Endothelial cell of umbilical vein (primary cell): ENCODE measurements around the gene IKZF3.

Experiments used
- EZH2 ChIP-seq: IDR thresholded peaks from 2 replicates; pipeline ENCODE4 v1.6.1; 2012; ENCODE audit warnings: borderline replicate concordance, low read depth, mild to moderate bottlenecking, moderate library complexity, low read length, inconsistent platforms; ENCODE audit not compliant: severe bottlenecking
- FOS ChIP-seq: IDR thresholded peaks from 2 replicates; pipeline ENCODE4 v1.6.1; 2011; ENCODE audit warnings: mild to moderate bottlenecking, low read length, moderate library complexity, borderline replicate concordance; ENCODE audit not compliant: insufficient read depth
- GATA2 ChIP-seq: IDR thresholded peaks from 2 replicates; pipeline ENCODE4 v1.7.0; 2011; ENCODE audit warnings: low read depth, mild to moderate bottlenecking, moderate library complexity, mixed read lengths, low read length; ENCODE audit not compliant: insufficient read length, insufficient read depth
- MYC ChIP-seq: IDR thresholded peaks from one replicate; pipeline ENCODE4 v1.6.1; 2011; ENCODE audit warnings: mild to moderate bottlenecking, low read depth, low read length
- POLR2A ChIP-seq: IDR thresholded peaks from 2 replicates; pipeline ENCODE4 v1.6.1; 2012; ENCODE audit warnings: low read depth, mild to moderate bottlenecking, control low read depth, low read length
- POLR2AphosphoS5 ChIP-seq: IDR thresholded peaks from 2 replicates; pipeline ENCODE4 v1.6.1; 2012; ENCODE audit warnings: low read depth, mild to moderate bottlenecking, control low read depth, low read length, moderate library complexity; ENCODE audit not compliant: insufficient read depth
- TF ChIP-seq, protein P1 (sequence below), 2 donors: IDR thresholded peaks; 1 replicate in 1 of 2; 2 replicates in 1 of 2; pipeline ENCODE4 v1.5.1; 2011; ENCODE audit warnings: low read length in 2 of 2, mild to moderate bottlenecking in 2 of 2, moderate library complexity in 2 of 2, control low read depth in 1 of 2, inconsistent platforms in 1 of 2, low read depth in 1 of 2; ENCODE audit not compliant: insufficient read depth in 1 of 2; ENCODE audit errors: extremely low read depth in 1 of 2
- TF ChIP-seq, protein P2 (sequence below): IDR thresholded peaks from 2 replicates; pipeline ENCODE4 v1.6.1; 2011; ENCODE audit not compliant: insufficient read depth, insufficient read length

GRCh38 chr17:39800540-39800939, 63.6 kb downstream of the IKZF3 start:
- TF ChIP-seq POLR2A (no peak), POLR2AphosphoS5 (no peak), MYC (no peak), GATA2 (no peak), EZH2 (no peak), FOS (no peak)
- TF ChIP-seq, protein P1, sequence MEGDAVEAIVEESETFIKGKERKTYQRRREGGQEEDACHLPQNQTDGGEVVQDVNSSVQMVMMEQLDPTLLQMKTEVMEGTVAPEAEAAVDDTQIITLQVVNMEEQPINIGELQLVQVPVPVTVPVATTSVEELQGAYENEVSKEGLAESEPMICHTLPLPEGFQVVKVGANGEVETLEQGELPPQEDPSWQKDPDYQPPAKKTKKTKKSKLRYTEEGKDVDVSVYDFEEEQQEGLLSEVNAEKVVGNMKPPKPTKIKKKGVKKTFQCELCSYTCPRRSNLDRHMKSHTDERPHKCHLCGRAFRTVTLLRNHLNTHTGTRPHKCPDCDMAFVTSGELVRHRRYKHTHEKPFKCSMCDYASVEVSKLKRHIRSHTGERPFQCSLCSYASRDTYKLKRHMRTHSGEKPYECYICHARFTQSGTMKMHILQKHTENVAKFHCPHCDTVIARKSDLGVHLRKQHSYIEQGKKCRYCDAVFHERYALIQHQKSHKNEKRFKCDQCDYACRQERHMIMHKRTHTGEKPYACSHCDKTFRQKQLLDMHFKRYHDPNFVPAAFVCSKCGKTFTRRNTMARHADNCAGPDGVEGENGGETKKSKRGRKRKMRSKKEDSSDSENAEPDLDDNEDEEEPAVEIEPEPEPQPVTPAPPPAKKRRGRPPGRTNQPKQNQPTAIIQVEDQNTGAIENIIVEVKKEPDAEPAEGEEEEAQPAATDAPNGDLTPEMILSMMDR (IDR thresholded peaks at IDR 0.05; ENCODE audit: extremely low read depth in 1 of 2, insufficient read depth in 1 of 2, low read depth in 1 of 2, low read length in 2 of 2): no peak
- TF ChIP-seq, protein P2, sequence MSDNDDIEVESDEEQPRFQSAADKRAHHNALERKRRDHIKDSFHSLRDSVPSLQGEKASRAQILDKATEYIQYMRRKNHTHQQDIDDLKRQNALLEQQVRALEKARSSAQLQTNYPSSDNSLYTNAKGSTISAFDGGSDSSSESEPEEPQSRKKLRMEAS: no peak
